NCI-H2227 treated with DMSO at 0.1 percent for 48 hours (cell line): ENCODE measurements around the gene CTIF.

Experiments
- DNase-seq: peaks from one replicate; lab custom pipeline; 2025; lab: John Stamatoyannopoulos, UW

The CTIF gene

DNA sequence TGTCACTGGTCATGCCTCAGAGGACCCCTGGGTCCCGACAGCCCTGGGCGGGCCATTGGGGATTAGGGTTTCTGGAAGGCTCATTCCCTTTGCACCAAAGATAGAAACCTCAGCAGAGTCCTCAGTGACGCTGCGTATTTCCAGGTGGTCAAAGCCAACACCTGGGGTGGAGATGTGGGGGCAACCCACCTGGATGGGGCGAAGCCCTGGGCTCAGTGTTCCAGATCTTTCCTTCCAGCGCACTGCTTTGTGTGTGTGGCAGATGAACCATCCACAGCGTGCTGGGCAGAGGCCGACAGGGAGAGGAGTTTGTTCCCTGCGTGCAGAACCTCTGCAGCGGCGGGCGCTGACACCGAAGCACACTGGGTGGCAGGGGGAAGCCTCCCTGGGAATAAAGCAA lies 143.9 kb downstream of the CTIF start:
- DNase-seq, result no peak

- no peak for DNase-seq
These were observed 144.4 kb downstream of the CTIF start for GRCh38 chr18:48683197-48683596.

GRCh38 chr18:48683661-48684060 lies 144.8 kb downstream of the CTIF start:
- DNase-seq, result no peak

GRCh38 chr18:48687346-48688042 lies 148.7 kb downstream of the CTIF start:
- no peak for DNase-seq

DNA sequence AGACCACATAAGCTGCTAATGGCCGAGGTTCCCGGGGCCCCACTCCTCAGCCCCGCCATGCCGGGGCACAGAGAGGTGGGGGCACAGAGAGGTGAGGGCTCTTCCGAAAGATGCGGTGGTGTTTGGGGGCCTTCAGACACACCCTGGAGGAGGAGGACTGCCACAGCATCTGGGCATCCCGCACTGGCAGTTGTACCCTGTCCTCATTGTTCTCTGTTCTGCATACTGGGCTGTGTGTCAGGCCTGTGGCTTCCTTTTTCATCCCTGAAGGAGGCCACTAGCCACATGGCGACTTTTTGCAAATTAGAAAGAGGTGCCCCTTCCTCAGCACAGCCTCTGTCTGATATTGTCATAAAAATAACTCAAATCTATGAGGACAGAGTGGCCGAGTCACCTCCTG lies 150.1 kb downstream of the CTIF start:
- DNase-seq, result no peak

DNA sequence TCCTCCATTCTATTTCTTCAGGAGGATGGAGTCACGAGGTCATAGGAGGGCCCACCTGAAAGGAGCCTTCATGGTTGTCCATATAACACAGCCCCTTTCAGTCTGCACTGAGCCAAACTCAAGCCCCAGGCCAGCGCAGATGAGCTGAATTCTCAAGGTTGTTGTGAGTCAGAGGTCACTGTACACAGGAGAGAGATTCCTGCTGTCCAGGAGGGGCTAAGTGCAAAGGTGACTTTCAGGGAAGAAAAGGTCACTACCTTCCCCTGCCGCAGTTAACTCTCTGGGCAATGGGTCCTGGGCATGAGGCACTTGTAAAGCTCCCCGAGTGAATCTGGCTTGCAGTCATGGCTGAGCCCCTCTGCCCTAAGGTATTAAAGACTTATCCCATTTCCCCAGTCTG lies 150.7 kb downstream of the CTIF start:
- DNase-seq, result no peak

DNA sequence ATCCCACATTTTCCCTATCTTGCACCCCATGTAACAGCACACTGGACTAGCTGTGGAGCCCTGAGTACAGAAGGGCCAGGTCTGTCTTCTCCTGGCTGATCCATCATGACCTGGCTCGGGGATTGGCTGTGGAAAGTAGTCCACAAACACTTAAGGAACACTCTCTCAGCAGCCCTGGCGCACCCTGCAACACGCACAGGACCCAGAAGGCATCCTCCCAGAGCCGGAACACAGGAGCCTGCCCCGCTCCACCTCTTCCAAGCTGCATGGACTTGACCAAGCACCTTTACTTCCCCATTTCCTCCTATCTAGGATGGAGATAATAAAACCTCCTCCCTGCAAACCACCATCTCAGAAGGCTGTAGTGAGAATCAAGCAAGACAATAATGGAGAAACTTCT lies 151.7 kb downstream of the CTIF start:
- DNase-seq, result no peak

DNA sequence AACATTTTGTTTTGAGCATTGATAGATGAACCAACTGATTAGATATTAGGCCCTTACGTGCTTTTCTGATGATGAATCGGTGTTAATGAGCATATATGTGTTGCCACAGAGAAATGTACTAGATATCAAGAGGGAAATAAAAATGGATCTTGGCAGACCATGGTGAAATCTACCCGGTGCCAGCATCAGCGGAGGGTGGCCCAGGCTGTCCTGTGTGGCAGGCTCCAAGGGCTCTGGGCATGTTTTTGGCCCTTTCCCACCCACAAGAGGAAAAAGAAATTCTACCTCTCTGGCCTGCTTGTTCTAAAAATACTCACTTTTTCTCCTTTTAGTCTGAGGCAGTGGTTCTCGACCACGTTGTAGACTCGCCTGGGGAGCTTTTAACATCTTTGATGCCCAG lies 154.2 kb downstream of the CTIF start:
- no peak for DNase-seq

GRCh38 chr18:48693625-48694262 lies 154.9 kb downstream of the CTIF start:
- DNase-seq, result no peak

DNA sequence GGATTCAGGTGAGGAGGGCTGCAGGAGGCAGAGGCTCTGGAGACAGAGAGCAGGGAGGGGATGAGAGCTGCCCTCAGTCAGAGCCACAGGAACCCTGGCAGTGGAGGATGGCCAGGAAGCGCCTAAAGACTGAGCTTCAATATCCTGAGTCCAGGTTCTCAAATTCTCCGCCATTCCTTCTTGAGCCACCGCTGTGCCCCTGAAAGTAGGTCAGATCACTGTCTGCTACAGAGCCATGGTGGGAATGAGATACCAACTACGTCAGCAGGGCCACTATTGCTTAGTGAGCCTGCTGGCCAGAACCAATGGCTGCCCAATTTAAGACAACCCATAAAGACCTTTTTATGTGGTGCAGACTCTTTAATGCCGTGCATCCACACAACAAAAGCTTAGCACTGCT lies 155.5 kb downstream of the CTIF start:
- DNase-seq, result no peak

GRCh38 chr18:48695671-48696070 lies 156.8 kb downstream of the CTIF start:
- no peak for DNase-seq

GRCh38 chr18:48696218-48696617 lies 157.4 kb downstream of the CTIF start:
- no peak for DNase-seq

DNA sequence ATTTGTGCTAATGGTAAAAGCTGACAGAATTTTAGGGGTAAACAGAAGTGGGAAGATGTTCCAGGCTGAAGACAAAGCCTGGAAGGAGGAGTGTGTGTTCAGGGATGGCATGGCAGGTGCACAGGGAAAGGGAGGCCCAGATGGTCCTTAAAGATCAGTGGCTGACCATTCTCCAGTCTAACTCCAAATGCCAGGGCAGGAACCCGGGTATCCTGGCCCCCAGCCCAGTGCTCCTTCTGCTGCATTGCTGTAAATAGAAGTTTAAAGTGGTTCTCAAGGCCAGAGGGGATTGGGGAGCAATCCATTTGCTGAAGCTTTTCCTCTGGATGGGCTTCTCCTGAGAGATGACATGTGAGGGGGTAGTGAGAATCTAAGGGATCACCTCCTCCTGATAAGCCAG lies 158.6 kb downstream of the CTIF start:
- no peak for DNase-seq

DNA sequence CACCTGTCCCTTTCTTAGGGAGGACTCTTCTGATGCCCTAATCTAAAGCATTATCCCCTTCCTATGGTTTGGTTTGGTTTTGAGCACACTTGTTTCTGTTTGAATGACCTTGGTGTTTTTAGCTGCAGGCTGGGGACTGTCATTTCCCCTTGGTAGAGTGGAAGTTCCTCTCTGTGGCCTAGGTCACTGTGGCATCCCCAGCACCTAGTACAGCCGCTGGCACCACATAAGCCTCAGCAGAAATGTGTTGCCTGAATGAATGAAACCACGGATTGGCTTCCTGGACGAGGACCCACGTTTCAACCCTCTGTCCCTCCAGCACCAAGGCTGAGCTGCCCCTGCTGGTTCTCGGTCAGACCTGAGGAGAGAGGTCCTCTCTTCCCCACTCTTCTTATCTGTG lies 159.9 kb downstream of the CTIF start:
- no peak for DNase-seq

GRCh38 chr18:48699761-48700160 lies 160.9 kb downstream of the CTIF start:
- DNase-seq, result no peak

DNA sequence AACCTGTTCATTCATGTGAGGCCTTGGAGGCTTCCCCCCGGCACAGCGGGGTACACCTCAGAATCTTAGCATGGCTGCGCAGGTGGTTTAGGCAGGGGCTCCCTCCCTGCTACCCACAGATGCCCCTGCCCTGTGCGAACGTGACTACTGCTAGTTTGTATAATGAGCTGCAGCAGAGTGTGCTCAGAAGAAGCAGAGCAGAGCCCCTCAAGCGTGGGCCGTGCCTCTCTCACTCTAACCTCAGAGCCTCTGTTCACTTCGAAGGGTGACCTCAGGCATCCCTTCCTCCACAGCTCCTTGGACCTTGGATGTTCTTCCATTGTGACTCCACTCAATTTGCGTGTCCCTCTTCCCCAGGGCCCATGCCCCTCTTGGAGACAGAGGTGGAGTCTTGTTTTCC lies 161.6 kb downstream of the CTIF start:
- DNase-seq, result no peak

GRCh38 chr18:48702346-48703027 lies 163.7 kb downstream of the CTIF start:
- DNase-seq, result no peak

DNA sequence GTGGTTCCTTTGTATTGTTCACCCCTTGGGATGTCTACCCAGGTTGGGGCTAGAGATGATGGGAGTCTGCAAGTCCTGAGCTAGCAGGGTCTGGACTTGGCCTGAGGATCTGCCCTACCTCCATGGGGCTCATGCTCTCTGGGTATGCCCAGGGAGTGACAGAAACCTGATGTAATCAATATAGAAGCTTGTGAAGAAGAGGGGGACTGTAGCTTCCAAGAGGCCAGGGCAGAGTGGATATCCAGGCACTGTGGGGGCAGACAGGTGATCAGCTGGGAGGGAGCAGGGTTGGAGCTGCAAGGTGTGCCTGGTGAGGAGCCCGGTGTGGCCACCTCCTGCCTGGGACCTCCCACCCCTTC lies 164.2 kb downstream of the CTIF start:
- DNase-seq, result no peak

DNA sequence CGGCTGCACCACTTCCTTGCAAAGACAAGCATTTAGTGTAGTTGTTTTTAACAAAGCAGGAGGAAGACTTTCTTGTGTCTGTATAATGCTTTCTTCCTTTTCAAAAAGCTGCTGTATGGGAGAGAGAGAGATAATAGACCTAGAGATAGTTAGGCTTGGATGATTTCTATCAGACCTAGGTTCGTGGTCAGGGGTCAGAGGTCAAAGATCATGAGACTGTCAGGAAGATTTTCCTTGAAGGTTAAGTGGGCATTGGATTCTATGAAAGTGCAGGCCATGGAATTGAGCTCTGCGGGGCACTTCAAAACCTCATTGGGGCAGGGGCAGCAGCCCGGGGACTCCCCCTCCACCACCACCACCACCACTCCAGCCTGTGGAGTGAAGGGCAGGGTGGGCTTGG lies 164.6 kb downstream of the CTIF start:
- DNase-seq, result no peak

GRCh38 chr18:48705043-48705442 lies 166.2 kb downstream of the CTIF start:
- DNase-seq, result no peak

DNA sequence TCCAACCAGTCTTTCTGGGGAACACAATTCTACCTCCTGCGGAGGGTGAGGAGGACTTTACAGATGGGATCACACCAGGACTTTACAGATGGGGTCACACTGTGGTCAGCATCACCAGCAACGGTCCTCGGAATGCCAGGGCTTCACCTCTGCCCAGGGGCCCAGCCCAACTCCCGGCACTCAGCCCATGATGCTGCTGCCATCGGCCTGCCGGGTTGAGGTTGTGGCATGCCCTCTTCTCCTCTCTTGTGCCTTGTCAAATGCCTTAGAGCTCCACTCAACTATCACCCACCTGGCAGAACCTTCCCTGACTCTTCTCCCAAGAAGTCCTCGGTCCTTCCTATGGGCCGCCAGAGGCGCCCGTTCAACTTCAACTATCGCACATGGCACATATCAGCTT lies 166.7 kb downstream of the CTIF start:
- no peak for DNase-seq

GRCh38 chr18:48706731-48707130 lies 167.9 kb downstream of the CTIF start:
- no peak for DNase-seq

- no peak for DNase-seq
These were observed 168.9 kb downstream of the CTIF start for GRCh38 chr18:48707636-48708296.
